Central memory CD8-positive, alpha-beta T cell (primary cell): ENCODE data around the gene DENND1B.

Experiments used
- ATAC-seq: fragments of 150-1000 bp; cut with Tn5 transposase; replicated peaks from 2 replicates; pipeline ENCODE4 v1.10.0; 2022; ENCODE audit warnings: mild to moderate bottlenecking, moderate FRiP score, moderate number of reproducible peaks; ENCODE audit not compliant: poor library complexity, severe bottlenecking; ENCODE audit errors: extremely low read depth
- DNase-seq, 2 donors: peaks; one replicate each; pipeline ENCODE4 v3.0.0; 2021; ENCODE audit warnings: low spot score in 2 of 2
- H3K27ac Mint-ChIP-seq: one replicate; pipeline ENCODE4 v1.8.0; 2022; ENCODE audit warnings: low read depth, mild to moderate bottlenecking, moderate library complexity, mixed read lengths
- H3K27me3 Mint-ChIP-seq: one replicate; pipeline ENCODE4 v1.8.0; 2022; ENCODE audit warnings: mixed read lengths
- H3K36me3 Mint-ChIP-seq: one replicate; pipeline ENCODE4 v1.8.0; 2022; ENCODE audit warnings: mild to moderate bottlenecking, moderate library complexity, mixed read lengths; ENCODE audit not compliant: insufficient read depth
- H3K4me1 Mint-ChIP-seq: one replicate; pipeline ENCODE4 v1.8.0; 2022; ENCODE audit warnings: mixed read lengths
- H3K4me3 Mint-ChIP-seq: one replicate; pipeline ENCODE4 v1.8.0; 2022; ENCODE audit warnings: mild to moderate bottlenecking, moderate library complexity, mixed read lengths
- H3K9me3 Mint-ChIP-seq: one replicate; pipeline ENCODE4 v1.8.0; 2022; ENCODE audit warnings: mixed read lengths

The DENND1B gene

GRCh38 chr1:197621761-197622160, 153.5 kb downstream of the DENND1B start:
- DNase-seq (no peak), ATAC-seq (no peak)
- Mint-ChIP-seq H3K4me1 (peaks cover 8% of the 10 kb centered on the region), H3K27ac (no peak overlapping the region), H3K9me3 (no peaks in the 10 kb centered on the region), H3K36me3 (peaks cover 8% of the 10 kb centered on the region), H3K27me3 (no peaks in the 10 kb centered on the region), H3K4me3 (no peak overlapping the region)

- ATAC-seq (no peak), DNase-seq (no peak)
- Mint-ChIP-seq H3K27ac (no peak overlapping the region), H3K4me1 (no peaks in the 10 kb centered on the region), H3K9me3 (no peaks in the 10 kb centered on the region), H3K4me3 (no peak overlapping the region), H3K36me3 (peaks cover 8% of the 10 kb centered on the region), H3K27me3 (no peaks in the 10 kb centered on the region)
Observed at GRCh38 chr1:197620714-197621163, 154.5 kb downstream of the DENND1B start.

GRCh38 chr1:197619008-197619640, 156.2 kb downstream of the DENND1B start:
- Mint-ChIP-seq H3K4me1 (no peaks in the 10 kb centered on the region), H3K27me3 (no peaks in the 10 kb centered on the region), H3K36me3 (peaks cover 8% of the 10 kb centered on the region), H3K4me3 (no peak overlapping the region), H3K27ac (no peak overlapping the region), H3K9me3 (no peaks in the 10 kb centered on the region)
- no peak for ATAC-seq
- no peak for DNase-seq

GRCh38 chr1:197618061-197618460, 157.2 kb downstream of the DENND1B start:
- H3K27ac Mint-ChIP-seq: no peak overlapping the region
- peaks cover 11% of the 10 kb centered on the region for H3K36me3 Mint-ChIP-seq
- H3K4me3 Mint-ChIP-seq: no peak overlapping the region
- H3K9me3 Mint-ChIP-seq: no peaks in the 10 kb centered on the region
- no peak for DNase-seq
- no peak for ATAC-seq
- H3K27me3 Mint-ChIP-seq: no peaks in the 10 kb centered on the region
- no peaks in the 10 kb centered on the region for H3K4me1 Mint-ChIP-seq

GRCh38 chr1:197615693-197616011, 159.6 kb downstream of the DENND1B start:
- H3K9me3 Mint-ChIP-seq: no peaks in the 10 kb centered on the region
- peaks cover 11% of the 10 kb centered on the region for H3K36me3 Mint-ChIP-seq
- no peaks in the 10 kb centered on the region for H3K27me3 Mint-ChIP-seq
- no peak overlapping the region for H3K4me3 Mint-ChIP-seq
- no peak overlapping the region for H3K27ac Mint-ChIP-seq
- no peaks in the 10 kb centered on the region for H3K4me1 Mint-ChIP-seq
- no peak for DNase-seq
- no peak for ATAC-seq

GRCh38 chr1:197614916-197615692, 160.2 kb downstream of the DENND1B start:
- ATAC-seq (no peak), DNase-seq (no peak)
- Mint-ChIP-seq H3K4me1 (no peaks in the 10 kb centered on the region), H3K36me3 (peaks cover 11% of the 10 kb centered on the region), H3K4me3 (no peak overlapping the region), H3K9me3 (no peaks in the 10 kb centered on the region), H3K27me3 (no peaks in the 10 kb centered on the region), H3K27ac (no peak overlapping the region)

GRCh38 chr1:197606168-197606845, 169.0 kb downstream of the DENND1B start:
- H3K27me3 Mint-ChIP-seq: no peaks in the 10 kb centered on the region
- H3K4me1 Mint-ChIP-seq: no peaks in the 10 kb centered on the region
- H3K27ac Mint-ChIP-seq: no peak overlapping the region
- no peaks in the 10 kb centered on the region for H3K9me3 Mint-ChIP-seq
- no peak overlapping the region for H3K4me3 Mint-ChIP-seq
- DNase-seq (no peak), ATAC-seq (no peak)
- no peaks in the 10 kb centered on the region for H3K36me3 Mint-ChIP-seq

- Mint-ChIP-seq H3K4me1 (no peaks in the 10 kb centered on the region), H3K27me3 (no peaks in the 10 kb centered on the region), H3K27ac (no peak overlapping the region), H3K4me3 (no peak overlapping the region), H3K9me3 (no peaks in the 10 kb centered on the region), H3K36me3 (no peaks in the 10 kb centered on the region)
- no peak for DNase-seq
- no peak for ATAC-seq
Observed at GRCh38 chr1:197604302-197604701, 171.0 kb downstream of the DENND1B start.

GRCh38 chr1:197600751-197601150, 174.5 kb downstream of the DENND1B start:
- no peak overlapping the region for H3K27ac Mint-ChIP-seq

GRCh38 chr1:197599789-197600188, 175.5 kb downstream of the DENND1B start:
- H3K4me3 Mint-ChIP-seq: no peak overlapping the region
- ATAC-seq: no peak
- no peaks in the 10 kb centered on the region for H3K27me3 Mint-ChIP-seq
- no peak for DNase-seq
- H3K36me3 Mint-ChIP-seq: no peaks in the 10 kb centered on the region
- no peaks in the 10 kb centered on the region for H3K4me1 Mint-ChIP-seq
- no peak overlapping the region for H3K27ac Mint-ChIP-seq
- H3K9me3 Mint-ChIP-seq: no peaks in the 10 kb centered on the region

More at GRCh38 chr1:197600751-197601150, 174.5 kb downstream of the DENND1B start:
- Mint-ChIP-seq H3K4me1 (no peaks in the 10 kb centered on the region), H3K36me3 (no peaks in the 10 kb centered on the region), H3K9me3 (no peaks in the 10 kb centered on the region), H3K4me3 (no peak overlapping the region), H3K27me3 (no peaks in the 10 kb centered on the region)
- no peak for DNase-seq
- ATAC-seq: no peak

GRCh38 chr1:197598935-197599334, 176.3 kb downstream of the DENND1B start:
- Mint-ChIP-seq H3K4me3 (no peak overlapping the region), H3K27ac (no peak overlapping the region), H3K36me3 (peaks cover 4% of the 10 kb centered on the region), H3K27me3 (no peaks in the 10 kb centered on the region), H3K9me3 (no peaks in the 10 kb centered on the region), H3K4me1 (no peaks in the 10 kb centered on the region)
- DNase-seq: no peak
- ATAC-seq: no peak

- no peak overlapping the region for H3K4me3 Mint-ChIP-seq
- H3K27me3 Mint-ChIP-seq: no peaks in the 10 kb centered on the region
- ATAC-seq (no peak), DNase-seq (no peak)
- peaks cover 10% of the 10 kb centered on the region for H3K36me3 Mint-ChIP-seq
- no peaks in the 10 kb centered on the region for H3K4me1 Mint-ChIP-seq
- H3K27ac Mint-ChIP-seq: no peak overlapping the region
- H3K9me3 Mint-ChIP-seq: no peaks in the 10 kb centered on the region
Observed at GRCh38 chr1:197595304-197595904, 179.9 kb downstream of the DENND1B start.
